IPS-NIHi7 (cell line): ENCODE data around the gene HMCN2.
"Not testable (repeated sequence)": the region's sequence is repeated elsewhere in the genome, so short reads cannot be mapped to it uniquely, and the experiment has no call there.

Experiments used
- DNase-seq: peaks from one replicate; pipeline ENCODE4 v3.0.0; 2012; ENCODE audit warnings: mixed read lengths; ENCODE audit errors: extremely low spot score

Gene HMCN2

GRCh38 chr9:130240410-130241197 is 25.0 kb upstream of the HMCN2 start:
- peak; percentile 72 for DNase-seq

- DNase-seq = no peak
Measured at GRCh38 chr9:130241198-130241535, 24.4 kb upstream of the HMCN2 start.

- no peak for DNase-seq
Measured at GRCh38 chr9:130242270-130243014, 23.1 kb upstream of the HMCN2 start.

GRCh38 chr9:130243015-130243881 is 22.3 kb upstream of the HMCN2 start:
- peak; percentile 86 for DNase-seq

- DNase-seq = no peak
Measured at GRCh38 chr9:130243882-130244170, 21.7 kb upstream of the HMCN2 start.

- no peak for DNase-seq
Measured at GRCh38 chr9:130244548-130245165, 20.9 kb upstream of the HMCN2 start.

GRCh38 chr9:130245474-130245873 is 20.1 kb upstream of the HMCN2 start:
- no peak for DNase-seq

- no peak for DNase-seq
Measured at GRCh38 chr9:130246126-130246525, 19.4 kb upstream of the HMCN2 start.

- no peak for DNase-seq
Measured at GRCh38 chr9:130254747-130255630, 10.6 kb upstream of the HMCN2 start.

- no peak for DNase-seq
Measured at GRCh38 chr9:130255631-130256134, 9.9 kb upstream of the HMCN2 start.

- no peak for DNase-seq
Measured at GRCh38 chr9:130256644-130257043, 8.9 kb upstream of the HMCN2 start.

- DNase-seq = not testable (repeated sequence)
Measured at GRCh38 chr9:130258137-130258536, 7.4 kb upstream of the HMCN2 start.

- no peak for DNase-seq
Measured at GRCh38 chr9:130259044-130259443, 6.5 kb upstream of the HMCN2 start.

GRCh38 chr9:130260816-130261765 is 4.5 kb upstream of the HMCN2 start:
- DNase-seq = no peak

GRCh38 chr9:130262061-130262745 is 3.4 kb upstream of the HMCN2 start:
- no peak for DNase-seq

- DNase-seq = no peak
Measured at GRCh38 chr9:130262771-130263170, 2.8 kb upstream of the HMCN2 start.

- DNase-seq = no peak
Measured at GRCh38 chr9:130263601-130264413, 1.8 kb upstream of the HMCN2 start.
